Measurements from ENCODE around the gene LAT.

LAT gene

DNA sequence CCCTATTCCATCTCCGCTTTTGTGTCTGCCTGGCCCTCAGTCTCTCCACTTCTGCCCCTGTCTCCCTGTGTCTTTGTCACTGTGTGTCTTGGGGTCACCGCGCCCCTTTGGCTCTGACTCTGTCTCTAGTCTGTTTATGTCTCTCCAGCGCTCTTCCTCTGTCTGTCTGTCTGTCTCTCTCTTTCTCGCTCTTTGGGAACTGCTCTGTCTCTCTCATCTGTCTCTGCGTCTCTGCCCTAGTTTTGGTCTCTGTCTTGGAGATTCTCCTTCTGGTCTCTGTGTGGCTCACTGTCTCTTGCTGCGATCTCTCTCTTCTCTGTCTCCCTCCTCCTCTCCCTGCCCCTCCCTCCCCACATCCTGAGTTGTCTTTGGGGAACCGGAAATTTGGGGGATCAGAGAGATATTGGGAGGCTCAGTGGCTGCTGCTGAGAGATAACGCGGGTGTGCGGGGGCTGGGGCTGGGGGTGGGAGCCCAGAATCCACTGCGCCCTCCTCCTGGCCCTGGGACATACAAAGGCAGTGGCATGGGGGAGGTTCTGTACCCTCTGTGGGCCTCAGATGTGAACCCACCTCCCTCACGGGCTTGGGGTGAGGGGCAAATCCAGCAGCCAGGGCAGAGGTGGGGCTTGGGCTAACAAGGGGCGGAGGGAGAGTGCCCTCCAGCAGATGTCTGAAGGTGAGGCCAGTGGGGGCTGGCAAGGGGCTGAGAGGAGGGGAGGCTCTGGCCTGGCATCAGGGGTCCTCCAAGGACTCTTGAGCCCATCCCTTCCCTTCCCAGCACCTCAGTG lies 24.4 kb downstream of the LAT start:
- DNase-seq (ENCODE audit: low spot score): no peak

- no peak for DNase-seq (ENCODE audit: low spot score)
Observed at GRCh38 chr16:29009838-29010166, 24.9 kb downstream of the LAT start.

GRCh38 chr16:29011112-29011511 lies 26.3 kb downstream of the LAT start:
- no peak for DNase-seq (ENCODE audit: low spot score)

DNA sequence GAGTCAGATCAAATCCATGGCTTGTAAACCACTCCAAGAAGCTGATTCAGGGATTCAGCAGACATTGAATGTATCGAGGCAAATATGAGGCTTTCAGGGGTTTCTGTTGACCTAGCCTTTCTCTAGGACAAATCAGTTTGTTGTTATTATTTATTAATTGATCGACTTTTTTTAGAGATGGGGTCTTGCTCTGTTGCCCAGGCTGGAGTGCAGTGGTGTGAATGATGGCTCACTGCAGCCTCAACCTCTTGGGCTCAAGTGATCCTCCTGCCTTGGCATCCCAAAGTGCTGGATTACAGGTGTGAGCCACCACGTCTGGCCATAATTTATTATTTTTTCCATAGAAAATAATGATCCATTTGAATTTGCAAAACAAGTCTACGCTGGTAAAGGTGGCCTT lies 27.0 kb downstream of the LAT start:
- DNase-seq (ENCODE audit: low spot score): no peak

- no peak for DNase-seq (ENCODE audit: low spot score)
Observed at GRCh38 chr16:29012913-29013553, 28.2 kb downstream of the LAT start.

DNA sequence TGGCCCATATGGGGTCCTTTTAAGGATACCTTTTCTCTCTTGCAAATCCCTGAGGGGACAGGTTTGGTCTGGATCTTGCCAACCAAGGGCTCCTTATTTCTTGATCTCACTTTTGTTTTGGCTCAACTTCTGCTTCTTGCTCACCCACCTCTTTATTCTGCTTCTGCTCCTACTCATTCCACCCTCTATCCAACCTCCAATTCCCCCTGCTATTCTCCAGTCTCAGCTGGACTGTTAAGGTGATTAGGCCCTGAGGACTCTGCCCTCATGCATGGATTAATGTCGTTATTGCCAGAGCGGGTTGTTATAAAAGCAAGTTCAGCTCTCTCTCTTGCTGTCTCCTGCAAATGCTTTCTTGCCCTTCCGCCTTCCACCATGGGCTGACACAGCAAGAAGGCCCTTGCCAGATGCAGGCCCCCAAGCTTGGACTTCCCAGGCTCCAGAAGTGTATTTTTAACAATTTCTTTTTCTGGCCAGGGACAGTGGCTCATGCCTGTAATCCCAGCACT lies 29.8 kb downstream of the LAT start:
- DNase-seq (ENCODE audit: low spot score): no peak

GRCh38 chr16:29022196-29022595 lies 37.3 kb downstream of the LAT start:
- no peak for DNase-seq (ENCODE audit: low spot score)

DNA sequence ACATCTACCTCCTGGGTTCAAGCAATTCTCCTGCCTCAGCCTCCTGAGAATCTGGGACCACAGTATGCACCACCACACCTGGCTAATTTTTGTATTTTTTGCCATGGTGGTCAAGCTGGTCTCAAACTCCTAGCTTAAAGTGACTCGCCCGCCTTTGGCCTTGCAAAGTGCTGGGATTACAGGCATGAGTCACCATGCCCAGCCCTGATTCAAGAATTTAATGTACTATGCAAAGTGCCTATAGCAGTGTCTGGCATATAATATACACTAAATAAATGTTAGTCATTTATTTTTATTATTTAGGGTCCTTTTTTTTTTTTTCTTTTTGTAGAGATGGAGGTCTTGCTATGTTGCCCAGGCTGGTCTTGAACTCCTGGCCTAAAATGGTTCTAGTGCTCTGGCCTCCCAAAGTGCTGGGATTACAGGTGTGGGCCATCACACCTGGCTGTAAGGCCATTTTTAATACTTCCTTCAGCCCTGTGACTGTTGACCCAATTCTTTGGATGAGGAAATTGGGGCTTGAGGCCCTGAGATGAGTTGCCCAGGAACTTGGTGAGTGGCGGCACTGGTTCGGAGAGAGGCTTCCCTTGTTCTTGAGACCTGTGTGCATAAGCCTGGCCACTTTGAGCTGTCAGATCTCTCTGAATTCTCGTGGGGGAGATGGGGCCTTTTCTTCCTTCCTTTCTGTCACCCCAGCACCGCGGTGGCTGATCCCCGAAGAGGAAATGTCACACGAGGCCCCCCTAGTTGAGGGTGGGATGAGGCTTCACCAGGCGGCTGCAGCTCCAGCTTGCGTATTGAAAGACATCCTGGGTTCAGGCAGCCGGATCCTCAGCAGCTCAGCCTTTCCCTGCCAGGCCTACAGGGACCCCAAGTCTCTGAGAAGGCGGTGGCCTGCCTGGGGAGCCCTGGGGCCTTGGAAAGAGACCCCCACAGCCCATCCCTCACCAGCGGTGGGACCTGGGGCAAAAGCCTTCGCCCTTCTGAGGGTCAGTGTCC lies 38.7 kb downstream of the LAT start:
- DNase-seq (ENCODE audit: low spot score): no peak

DNA sequence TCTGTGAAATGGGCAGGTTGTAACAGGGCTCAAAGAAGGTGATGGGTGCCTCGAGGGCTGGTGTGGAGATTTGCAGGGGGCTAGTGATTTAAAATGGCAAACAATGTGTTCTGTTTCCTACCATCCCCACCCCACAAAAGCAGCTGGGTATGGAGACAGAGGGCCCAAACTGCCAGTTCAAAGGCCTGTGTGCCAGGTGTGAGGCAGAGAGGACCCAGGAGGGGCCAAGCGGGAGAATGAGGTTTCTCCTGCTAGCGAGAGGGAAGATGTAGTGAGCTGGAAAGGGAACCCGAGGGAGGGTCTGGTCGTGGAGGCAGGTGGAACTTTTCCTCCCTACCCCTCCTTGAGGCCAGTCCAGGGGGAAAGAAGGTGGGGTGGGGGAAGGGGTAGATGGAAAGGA lies 39.4 kb downstream of the LAT start:
- DNase-seq (ENCODE audit: low spot score): no peak

- DNase-seq (ENCODE audit: low spot score): no peak
Observed at GRCh38 chr16:29025218-29025617, 40.4 kb downstream of the LAT start.

DNA sequence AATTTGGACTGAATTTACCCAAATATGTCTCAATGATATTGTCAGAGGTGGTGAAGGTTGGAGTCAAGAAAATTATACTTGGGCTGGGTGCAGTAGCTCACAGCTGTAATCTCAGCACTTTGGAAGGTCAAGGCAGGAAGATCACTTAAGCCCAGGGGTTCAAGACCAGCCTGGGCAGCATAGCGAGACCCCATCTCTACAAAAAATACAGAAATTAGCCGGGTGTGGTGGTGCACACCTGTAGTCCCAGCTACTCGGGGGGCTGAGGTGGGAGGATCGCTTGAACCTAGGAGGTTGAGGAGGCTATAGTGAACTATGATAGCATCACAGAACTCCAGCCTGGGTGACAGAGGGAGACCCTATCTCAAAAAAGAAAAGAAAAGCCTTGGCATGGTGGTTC lies 40.9 kb downstream of the LAT start:
- no peak for DNase-seq (ENCODE audit: low spot score)

GRCh38 chr16:29028457-29029167 lies 43.8 kb downstream of the LAT start:
- no peak for DNase-seq (ENCODE audit: low spot score)

GRCh38 chr16:29029168-29029994 lies 44.5 kb downstream of the LAT start:
- peak; percentile 71 for DNase-seq (ENCODE audit: low spot score)

- no peak for DNase-seq (ENCODE audit: low spot score)
Observed at GRCh38 chr16:29030086-29030840, 45.4 kb downstream of the LAT start.
